ENCODE results near the gene STK11. TPM values are rescaled to one million over a fixed set of nuclear protein-coding genes. Genes with fewer than 3 reads are reported as not detected.

STK11 gene
- total RNA-seq, 4 donors from 2014 or later: 60.2 to 83.4 (median 71.1) TPM

GRCh38 chr19:1257475-1258162 is 52.0 kb downstream of the STK11 start:
- WGBS, 2 donors: 71 to 76% methylated on average over 23 of the region's 23 CpGs
- intact Hi-C loops (cut with DNase I): no loop called here

DNA sequence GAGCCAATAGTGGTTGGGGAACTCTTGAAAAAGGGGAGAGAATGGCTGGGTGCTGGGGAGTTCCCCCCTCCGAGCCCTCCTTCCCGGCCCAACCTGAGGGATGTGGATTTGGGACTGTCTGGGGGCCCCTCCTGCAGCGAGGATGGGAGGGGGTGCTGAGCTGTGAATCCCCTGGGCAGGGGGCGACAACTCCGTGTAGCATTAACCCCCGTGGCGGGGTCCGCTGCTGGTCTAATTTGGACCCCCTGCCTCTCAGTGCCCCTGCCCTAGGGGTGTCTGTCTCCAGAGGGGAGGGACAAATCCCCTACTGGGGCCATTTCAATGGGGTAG is 52.5 kb downstream of the STK11 start:
- peak overlapping the region in 2 of 3 donors; percentile 96 to 97 for H3K27ac ChIP-seq
- TF ChIP-seq POLR2A (IDR thresholded peaks at IDR 0.05): no peak
- TF ChIP-seq CTCF (IDR thresholded peaks at IDR 0.05): no peak
- no peak for DNase-seq
- no peaks in the 10 kb centered on the region for H3K9me3 ChIP-seq
- H3K4me1 ChIP-seq: peaks cover 38 to 85% of the 10 kb centered on the region in 2 donors
- H3K4me3 ChIP-seq (replicated peaks in 1 of 3): no peak overlapping the region
- 81 to 92% methylated on average over 8 of the region's 8 CpGs for WGBS, 2 donors
- intact Hi-C loops (cut with DNase I): no loop called here
- H3K27me3 ChIP-seq: no peaks in the 10 kb centered on the region
- peaks cover 40 to 53% of the 10 kb centered on the region in 2 donors for H3K36me3 ChIP-seq

More at GRCh38 chr19:1257475-1258162, 52.0 kb downstream of the STK11 start:
- Histone ChIP-seq H3K9me3 (no peaks in the 10 kb centered on the region), H3K27me3 (no peaks in the 10 kb centered on the region), H3K4me1 (peaks cover 38 to 85% of the 10 kb centered on the region in 2 donors), H3K4me3 (replicated peaks in 1 of 3) (no peak overlapping the region), H3K27ac (peak overlapping the region in 2 of 3 donors; percentile 96 to 97), H3K36me3 (peaks cover 40 to 53% of the 10 kb centered on the region in 2 donors)
- TF ChIP-seq CTCF (IDR thresholded peaks at IDR 0.05) (no peak), POLR2A (IDR thresholded peaks at IDR 0.05) (no peak)
- no peak for DNase-seq

DNA sequence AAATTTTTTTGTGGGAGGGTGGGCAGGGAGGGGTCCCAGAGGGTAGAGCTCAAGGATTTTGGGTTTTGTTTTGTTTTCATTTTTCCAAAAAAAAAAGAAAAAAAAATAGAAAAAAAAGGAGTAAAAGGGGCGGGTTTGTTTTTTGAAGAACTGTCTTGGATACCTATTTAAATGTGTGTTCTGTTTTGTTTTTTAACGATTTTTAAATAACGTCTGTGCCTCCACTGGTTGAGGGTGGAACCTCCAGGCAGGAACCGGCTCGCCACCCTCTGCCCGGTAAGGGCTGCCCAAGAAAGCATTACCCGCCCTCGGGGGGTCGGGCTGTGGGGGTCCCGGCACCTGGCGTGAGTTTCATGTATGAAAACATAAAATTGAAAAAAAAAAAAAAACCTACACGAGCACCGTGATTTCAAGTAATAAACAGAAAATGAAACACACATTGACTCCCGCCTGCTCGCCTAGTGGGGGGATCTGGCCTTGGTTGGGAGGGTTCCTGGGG is 53.2 kb downstream of the STK11 start:
- intact Hi-C loops (cut with DNase I): no loop called here
- Histone ChIP-seq H3K4me1 (peaks cover 37 to 85% of the 10 kb centered on the region in 2 donors), H3K27ac (peak overlapping the region; percentile 26 to 97 (median 96)), H3K36me3 (peaks cover 40 to 51% of the 10 kb centered on the region in 2 donors), H3K4me3 (replicated peaks in 1 of 3) (no peak overlapping the region), H3K27me3 (no peaks in the 10 kb centered on the region), H3K9me3 (no peaks in the 10 kb centered on the region)
- no peak for TF ChIP-seq POLR2A (IDR thresholded peaks at IDR 0.05)
- TF ChIP-seq CTCF (IDR thresholded peaks at IDR 0.05): no peak
- 55 to 59% methylated on average over 15 of the region's 15 CpGs for WGBS, 2 donors
- DNase-seq: no peak

DNA sequence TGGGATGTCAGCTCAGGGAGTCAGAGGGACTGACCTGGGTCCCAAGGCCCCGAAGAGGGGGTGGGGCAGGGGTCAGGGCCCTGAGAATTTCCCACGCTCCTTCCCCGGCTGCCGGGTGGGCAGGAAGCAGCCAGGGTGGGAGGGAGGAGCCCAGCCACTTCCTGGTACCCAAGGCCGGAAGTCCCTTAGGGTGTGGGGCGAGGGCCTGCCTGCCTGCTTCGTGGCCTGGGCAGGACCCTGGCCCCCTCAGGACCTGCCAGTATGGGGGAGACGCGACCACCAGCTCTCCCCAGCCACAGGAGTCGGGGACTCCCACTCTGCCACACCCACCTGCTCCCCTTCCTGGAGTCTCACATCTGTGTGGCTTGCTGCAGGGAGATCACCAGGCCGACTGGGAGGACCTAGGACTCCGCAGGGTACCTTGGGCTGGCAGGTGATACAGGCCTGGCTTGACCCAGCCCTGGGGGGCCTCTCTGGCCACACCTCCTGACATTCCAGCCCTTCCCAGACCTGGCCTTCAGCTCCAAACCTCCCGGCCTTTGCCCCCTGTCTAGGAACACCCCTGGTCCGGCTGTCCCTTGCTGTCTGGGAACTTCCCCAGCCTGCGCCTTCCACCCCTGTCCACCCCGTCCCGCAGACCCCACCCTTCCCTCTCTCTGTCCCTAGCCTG is 53.8 kb downstream of the STK11 start:
- TF ChIP-seq POLR2A (IDR thresholded peaks at IDR 0.05) (no peak), CTCF (IDR thresholded peaks at IDR 0.05) (no peak)
- no peaks in the 10 kb centered on the region for H3K9me3 ChIP-seq
- H3K4me1 ChIP-seq: peaks cover 32 to 81% of the 10 kb centered on the region in 2 donors
- H3K27me3 ChIP-seq: no peaks in the 10 kb centered on the region
- no peak overlapping the region for H3K4me3 ChIP-seq (replicated peaks in 1 of 3)
- H3K36me3 ChIP-seq: peaks cover 34 to 45% of the 10 kb centered on the region in 2 donors
- WGBS, 2 donors: 55 to 60% methylated on average over 14 to 16 of the region's 17 CpGs
- H3K27ac ChIP-seq: peak overlapping the region; percentile 91 to 97 (median 96)
- intact Hi-C loops (cut with DNase I): no loop called here
- DNase-seq: peak; percentile 38 to 50

Measured in thyroid gland (tissue), 4 donors.